Retina (tissue), 1 donor: Measurements from ENCODE around the gene GLP1R.
"Not testable (repeated sequence)": the region's sequence is repeated elsewhere in the genome, so short reads cannot be mapped to it uniquely, and the experiment has no call there.

Experiments
- DNase-seq: peaks from one replicate; pipeline ENCODE4 v3.0.0-alpha.2; 2016

The GLP1R gene

GRCh38 chr6:39136207-39136606 is 87.6 kb downstream of the GLP1R start:
- not testable (repeated sequence) for DNase-seq

- peak; percentile 17 for DNase-seq
Observed at GRCh38 chr6:39137245-39137644, 88.7 kb downstream of the GLP1R start.
